ENCODE data around the gene PPIP5K2. TPM values are rescaled to one million over a fixed set of nuclear protein-coding genes. Genes with fewer than 3 reads are reported as not detected.

Gene PPIP5K2
- total RNA-seq, 4 donors from 2014 or later, result 30.1 to 36.9 (median 33.7) TPM

- ATAC-seq (ENCODE audit: low FRiP score), result no peak
- DNase-seq (ENCODE audit: low spot score), result no peak
- TF ChIP-seq, protein P1, sequence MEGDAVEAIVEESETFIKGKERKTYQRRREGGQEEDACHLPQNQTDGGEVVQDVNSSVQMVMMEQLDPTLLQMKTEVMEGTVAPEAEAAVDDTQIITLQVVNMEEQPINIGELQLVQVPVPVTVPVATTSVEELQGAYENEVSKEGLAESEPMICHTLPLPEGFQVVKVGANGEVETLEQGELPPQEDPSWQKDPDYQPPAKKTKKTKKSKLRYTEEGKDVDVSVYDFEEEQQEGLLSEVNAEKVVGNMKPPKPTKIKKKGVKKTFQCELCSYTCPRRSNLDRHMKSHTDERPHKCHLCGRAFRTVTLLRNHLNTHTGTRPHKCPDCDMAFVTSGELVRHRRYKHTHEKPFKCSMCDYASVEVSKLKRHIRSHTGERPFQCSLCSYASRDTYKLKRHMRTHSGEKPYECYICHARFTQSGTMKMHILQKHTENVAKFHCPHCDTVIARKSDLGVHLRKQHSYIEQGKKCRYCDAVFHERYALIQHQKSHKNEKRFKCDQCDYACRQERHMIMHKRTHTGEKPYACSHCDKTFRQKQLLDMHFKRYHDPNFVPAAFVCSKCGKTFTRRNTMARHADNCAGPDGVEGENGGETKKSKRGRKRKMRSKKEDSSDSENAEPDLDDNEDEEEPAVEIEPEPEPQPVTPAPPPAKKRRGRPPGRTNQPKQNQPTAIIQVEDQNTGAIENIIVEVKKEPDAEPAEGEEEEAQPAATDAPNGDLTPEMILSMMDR (IDR thresholded peaks at IDR 0.05), result no peak
These were observed 134.8 kb downstream of the PPIP5K2 start for GRCh38 chr5:103254921-103255320.

DNA sequence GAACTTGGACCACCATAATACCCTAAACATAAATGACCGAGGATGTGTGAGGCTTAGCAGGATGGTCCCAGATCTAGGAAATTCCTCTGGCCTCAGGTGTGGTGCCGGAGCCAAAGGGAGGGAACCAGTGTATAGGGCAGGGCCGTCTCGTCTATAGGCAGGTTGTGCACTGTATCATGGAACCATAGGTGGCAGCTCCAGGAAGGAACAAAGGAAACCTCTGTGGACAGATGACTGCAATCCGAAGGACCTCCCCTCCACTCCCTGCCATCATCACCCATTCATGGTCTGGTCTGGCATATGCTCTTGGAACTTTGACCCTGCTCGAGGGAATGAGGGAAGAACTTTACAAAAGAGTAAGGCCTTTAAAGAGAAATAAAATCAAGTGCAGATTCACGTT is 135.6 kb downstream of the PPIP5K2 start:
- TF ChIP-seq, protein P1 (IDR thresholded peaks at IDR 0.05), result no peak
- ATAC-seq (ENCODE audit: low FRiP score) (no peak), DNase-seq (ENCODE audit: low spot score) (no peak)

- DNase-seq (ENCODE audit: low spot score) (no peak), ATAC-seq (ENCODE audit: low FRiP score) (no peak)
- TF ChIP-seq, protein P1 (IDR thresholded peaks at IDR 0.05), result no peak
These were observed 136.1 kb downstream of the PPIP5K2 start for GRCh38 chr5:103256178-103256577.

DNA sequence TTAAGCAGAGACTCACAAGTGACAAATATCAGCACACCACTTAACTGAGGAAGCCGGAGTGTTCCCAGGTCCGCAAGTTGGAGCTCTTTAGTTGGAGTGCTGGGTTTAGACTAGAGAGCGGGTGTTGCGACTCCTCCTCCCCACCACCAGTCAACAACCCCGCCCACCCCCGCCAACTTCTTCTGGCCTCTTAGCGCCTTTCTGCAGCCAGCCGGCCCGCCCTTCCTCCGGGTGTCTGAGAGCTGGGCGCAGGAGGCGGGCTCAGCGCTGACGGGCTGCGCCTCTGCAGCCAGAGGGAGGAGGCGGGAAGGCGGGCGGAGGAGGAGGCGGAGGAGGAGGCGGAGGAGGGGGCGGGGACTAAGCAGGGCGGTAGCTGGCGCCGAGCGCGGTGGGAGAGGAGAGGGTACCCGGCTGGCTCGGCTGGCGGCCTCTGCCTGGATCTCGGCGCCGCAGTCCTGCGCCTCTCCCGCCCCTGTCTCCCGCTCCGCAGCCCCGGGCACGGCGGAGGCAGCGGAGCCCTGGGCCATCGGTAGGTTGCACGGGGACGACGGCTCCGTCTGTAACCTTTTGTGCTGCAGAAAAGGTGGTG is 138.4 kb downstream of the PPIP5K2 start, which contains the start of gene MACIR:
Gene MACIR, plus strand, starts transcription at position 396 of the 589 bp plus-strand sequence. CDS start 17,157 bp downstream, outside the sequence.
- ATAC-seq (ENCODE audit: low FRiP score) (peak; percentile 93), DNase-seq (ENCODE audit: low spot score) (peak; percentile 84)
- TF ChIP-seq, protein P1 (IDR thresholded peaks at IDR 0.05), result no peak

- ATAC-seq (ENCODE audit: low FRiP score) (peak; percentile 75), DNase-seq (ENCODE audit: low spot score) (peak; percentile 37)
- TF ChIP-seq, protein P1 (IDR thresholded peaks at IDR 0.05), result no peak
These were observed 139.0 kb downstream of the PPIP5K2 start for GRCh38 chr5:103258957-103259704.

GRCh38 chr5:103259705-103260355 is 139.7 kb downstream of the PPIP5K2 start:
- no peak for ATAC-seq (ENCODE audit: low FRiP score)
- TF ChIP-seq, protein P1 (IDR thresholded peaks at IDR 0.05), result no peak
- DNase-seq (ENCODE audit: low spot score), result no peak

All from omental fat pad (tissue), 4 donors.